Thoracic aorta (tissue), 2 donors: ENCODE results near the gene ITGA8. TPM values are rescaled to one million over a fixed set of nuclear protein-coding genes. Genes with fewer than 3 reads are reported as not detected.

Source experiments
- ATAC-seq: fragments of 150-250 bp; one replicate; pipeline ENCODE4 v1.8.0; 2017; ENCODE audit warnings: low read depth; ENCODE audit not compliant: insufficient number of reproducible peaks, low FRiP score
- DNase-seq: peaks from one replicate; pipeline ENCODE4 v3.0.0-alpha.2; 2020; ENCODE audit warnings: low spot score
- H3K27ac ChIP-seq, 2 donors: fragments of 200-600 bp; sonication (generic); 1 replicate in 1 of 2; 2 replicates in 1 of 2; pipeline ENCODE4 v1.5.1; 2016; ENCODE audit warnings: mild to moderate bottlenecking in 2 of 2, moderate library complexity in 2 of 2
- H3K27me3 ChIP-seq: fragments of 200-600 bp; sonication (generic); replicated peaks from 2 replicates; pipeline ENCODE4 v1.6.0; 2016; ENCODE audit warnings: mild to moderate bottlenecking; ENCODE audit not compliant: insufficient read depth
- H3K36me3 ChIP-seq: fragments of 200-600 bp; sonication (generic); one replicate; pipeline ENCODE4 v1.5.1; 2016
- H3K4me1 ChIP-seq, 2 donors: fragments of 200-600 bp; sonication (generic); 1 replicate in 1 of 2; 2 replicates in 1 of 2; pipeline versions ENCODE4 v1.5.1 to v1.6.0; 2016; ENCODE audit warnings: low read depth in 2 of 2, mild to moderate bottlenecking in 1 of 2; ENCODE audit not compliant: control insufficient read depth in 1 of 2
- H3K4me3 ChIP-seq: fragments of 200-600 bp; sonication (generic); 2 replicates; pipeline ENCODE4 v1.5.1; 2016; ENCODE audit warnings: mild to moderate bottlenecking
- H3K9me3 ChIP-seq: fragments of 200-600 bp; sonication (generic); 2 replicates; pipeline ENCODE4 v1.5.1; 2016
- CTCF ChIP-seq: fragments of 200-600 bp; sonication (generic); IDR thresholded peaks from one replicate; pipeline ENCODE4 v1.5.1; 2019; ENCODE audit warnings: antibody characterized with exemption
- total RNA-seq, 2 donors: library from RNA; depleted of rRNA; stranded (reverse); fragments of >200 nt; gene quantifications; one replicate each; pipeline versions ENCODE4 v1.1.0 to v1.2.3, GENCODE V29; 2016

ITGA8 gene
- total RNA-seq, 2 donors from 2014 or later: 1,137 to 1,173 TPM

GRCh38 chr10:15505329-15505728 is 214.4 kb downstream of the ITGA8 start:
- no peak for TF ChIP-seq CTCF
- H3K27ac ChIP-seq: no peak overlapping the region
- ATAC-seq: no peak

GRCh38 chr10:15504101-15504840 is 215.5 kb downstream of the ITGA8 start:
- ATAC-seq: no peak
- peak overlapping the region; percentile 61 for H3K4me3 ChIP-seq
- TF ChIP-seq CTCF: no peak

More at GRCh38 chr10:15505329-15505728, 214.4 kb downstream of the ITGA8 start:
- H3K4me3 ChIP-seq: no peak overlapping the region
- H3K36me3 ChIP-seq: no peaks in the 10 kb centered on the region
- no peaks in the 10 kb centered on the region for H3K27me3 ChIP-seq
- no peaks in the 10 kb centered on the region for H3K9me3 ChIP-seq
- H3K4me1 ChIP-seq: peaks cover 4 to 11% of the 10 kb centered on the region in 2 donors
- DNase-seq: no peak

GRCh38 chr10:15494850-15495506 is 224.7 kb downstream of the ITGA8 start:
- peaks cover 8 to 19% of the 10 kb centered on the region in 2 donors for H3K4me1 ChIP-seq
- peak overlapping the region in 1 of 2 donors; percentile 14 for H3K27ac ChIP-seq
- no peak for TF ChIP-seq CTCF
- H3K4me3 ChIP-seq: no peak overlapping the region
- DNase-seq: no peak
- H3K36me3 ChIP-seq: no peaks in the 10 kb centered on the region
- ATAC-seq: no peak
- H3K27me3 ChIP-seq: no peaks in the 10 kb centered on the region
- no peaks in the 10 kb centered on the region for H3K9me3 ChIP-seq

More at GRCh38 chr10:15504101-15504840, 215.5 kb downstream of the ITGA8 start:
- peak overlapping the region in 1 of 2 donors; percentile 33 for H3K27ac ChIP-seq
- peaks cover 4 to 11% of the 10 kb centered on the region in 2 donors for H3K4me1 ChIP-seq
- no peaks in the 10 kb centered on the region for H3K9me3 ChIP-seq
- no peaks in the 10 kb centered on the region for H3K27me3 ChIP-seq
- no peaks in the 10 kb centered on the region for H3K36me3 ChIP-seq
- no peak for DNase-seq

GRCh38 chr10:15491856-15492642 is 227.7 kb downstream of the ITGA8 start:
- no peak for TF ChIP-seq CTCF
- DNase-seq: no peak
- Histone ChIP-seq H3K27me3 (no peaks in the 10 kb centered on the region), H3K9me3 (no peaks in the 10 kb centered on the region), H3K36me3 (no peaks in the 10 kb centered on the region), H3K27ac (peak overlapping the region in 1 of 2 donors; percentile 40), H3K4me3 (no peak overlapping the region), H3K4me1 (peaks cover 11 to 31% of the 10 kb centered on the region in 2 donors)
- no peak for ATAC-seq

- Histone ChIP-seq H3K9me3 (no peaks in the 10 kb centered on the region), H3K4me1 (peaks cover 23 to 52% of the 10 kb centered on the region in 2 donors), H3K36me3 (no peaks in the 10 kb centered on the region), H3K27me3 (no peaks in the 10 kb centered on the region), H3K4me3 (no peak overlapping the region), H3K27ac (no peak overlapping the region)
- no peak for ATAC-seq
- no peak for DNase-seq
- TF ChIP-seq CTCF: no peak
These were observed 230.3 kb downstream of the ITGA8 start for GRCh38 chr10:15489431-15489830.
